HG03442 (cell line): ENCODE measurements around the gene NRP2.

Experiments
- ATAC-seq: cut with Tn5 transposase; IDR thresholded peaks from one replicate; pipeline ENCODE4 v1.9.1; 2021; ENCODE audit warnings: mild to moderate bottlenecking, moderate library complexity; ENCODE audit not compliant: unreplicated experiment

The NRP2 gene

GRCh38 chr2:205752296-205752820 lies 70.1 kb downstream of the NRP2 start:
- no peak for ATAC-seq

- no peak for ATAC-seq
These were observed 70.6 kb downstream of the NRP2 start for GRCh38 chr2:205752924-205753323.

- ATAC-seq, result no peak
These were observed 72.1 kb downstream of the NRP2 start for GRCh38 chr2:205754285-205754923.

GRCh38 chr2:205754924-205755321 lies 72.6 kb downstream of the NRP2 start:
- no peak for ATAC-seq

GRCh38 chr2:205755923-205756322 lies 73.6 kb downstream of the NRP2 start:
- ATAC-seq, result no peak

- no peak for ATAC-seq
These were observed 75.0 kb downstream of the NRP2 start for GRCh38 chr2:205757271-205757670.

- ATAC-seq, result no peak
These were observed 75.8 kb downstream of the NRP2 start for GRCh38 chr2:205758051-205758450.

- no peak for ATAC-seq
These were observed 76.2 kb downstream of the NRP2 start for GRCh38 chr2:205758500-205758899.

- no peak for ATAC-seq
These were observed 77.0 kb downstream of the NRP2 start for GRCh38 chr2:205759257-205759656.

- no peak for ATAC-seq
These were observed 77.4 kb downstream of the NRP2 start for GRCh38 chr2:205759732-205760131.

GRCh38 chr2:205760157-205760556 lies 77.9 kb downstream of the NRP2 start:
- ATAC-seq, result no peak

GRCh38 chr2:205761421-205761820 lies 79.1 kb downstream of the NRP2 start:
- no peak for ATAC-seq

- no peak for ATAC-seq
These were observed 80.6 kb downstream of the NRP2 start for GRCh38 chr2:205762881-205763280.

GRCh38 chr2:205763708-205764211 lies 81.5 kb downstream of the NRP2 start:
- no peak for ATAC-seq

GRCh38 chr2:205764270-205764746 lies 82.0 kb downstream of the NRP2 start:
- ATAC-seq, result no peak

- ATAC-seq, result no peak
These were observed 82.8 kb downstream of the NRP2 start for GRCh38 chr2:205765151-205765550.

- ATAC-seq, result peak; percentile 42
These were observed 84.6 kb downstream of the NRP2 start for GRCh38 chr2:205766779-205767359.

- no peak for ATAC-seq
These were observed 85.3 kb downstream of the NRP2 start for GRCh38 chr2:205767617-205768016.

GRCh38 chr2:205768341-205768740 lies 86.0 kb downstream of the NRP2 start:
- ATAC-seq, result no peak

- ATAC-seq, result no peak
These were observed 86.7 kb downstream of the NRP2 start for GRCh38 chr2:205768815-205769494.

- ATAC-seq, result no peak
These were observed 87.2 kb downstream of the NRP2 start for GRCh38 chr2:205769495-205769850.

- no peak for ATAC-seq
These were observed 87.6 kb downstream of the NRP2 start for GRCh38 chr2:205769879-205770278.
